K562 (cell line): ENCODE results near the gene ALPP.

Source experiments
- EGR1 ChIP-seq: fragments of 450-650 bp; conservative IDR thresholded peaks from 2 replicates; pipeline ENCODE4 v1.6.1; 2017; ENCODE audit warnings: mild to moderate bottlenecking
- RAD21 ChIP-seq, 2 experiments: fragments of 250-450 bp in 1 of 2; fragments of 450-650 bp in 1 of 2; sonication (Bioruptor Pico) in 1 of 2; formaldehyde crosslinking in 1 of 2; IDR thresholded peaks in 1 of 2; conservative IDR thresholded peaks in 1 of 2; 2 replicates each; pipeline versions ENCODE4 v1.4.0 to v1.8.0; 2020 to 2022; ENCODE audit warnings: mild to moderate bottlenecking in 2 of 2, moderate library complexity in 1 of 2

DNA sequence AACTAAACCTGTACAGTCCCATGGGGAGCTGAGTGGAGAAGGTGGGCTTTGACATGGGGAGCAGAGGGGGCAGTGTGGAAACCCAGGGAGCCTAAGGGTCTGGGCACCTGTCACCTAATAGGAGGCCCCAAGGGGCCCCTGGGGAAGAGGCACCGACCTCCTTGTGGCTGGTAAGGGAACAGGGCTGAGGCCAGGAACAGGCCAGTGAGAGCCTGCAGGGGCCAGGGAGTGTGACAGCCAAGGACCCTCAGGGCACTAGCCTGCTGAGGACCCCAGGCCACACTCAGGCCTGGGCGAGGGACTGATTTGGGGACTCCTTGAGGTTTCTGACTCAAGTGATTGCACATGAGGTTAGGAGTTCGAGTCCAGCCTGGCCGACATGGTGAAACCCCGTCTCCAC lies 24.5 kb upstream of the ALPP start:
- TF ChIP-seq RAD21 (CRISPR knock-in tag; conservative IDR thresholded peaks at IDR 0.05 in 1 of 2, IDR thresholded peaks at IDR 0.05 in 1 of 2): no peak
- TF ChIP-seq EGR1: no peak
